Panc1 (cell line): ENCODE data around the gene KCNA10.

Source experiments
- CTCF ChIP-seq: fragments of 450-650 bp; IDR thresholded peaks from 2 replicates; pipeline ENCODE4 v1.5.1; 2017; ENCODE audit warnings: mild to moderate bottlenecking
- POLR2AphosphoS5 ChIP-seq: IDR thresholded peaks from 2 replicates; pipeline ENCODE4 v1.6.1; 2012; ENCODE audit warnings: mild to moderate bottlenecking, low read depth, low read length, moderate library complexity
- REST ChIP-seq, 2 experiments: IDR thresholded peaks; 2 replicates each; pipeline ENCODE4 v1.6.1; 2011 to 2012; ENCODE audit warnings: low read depth in 2 of 2, control low read depth in 1 of 2, low read length in 1 of 2, mild to moderate bottlenecking in 1 of 2, moderate library complexity in 1 of 2; ENCODE audit not compliant: insufficient read depth in 1 of 2
- SIN3A ChIP-seq: IDR thresholded peaks from 2 replicates; pipeline ENCODE4 v1.6.1; 2012; ENCODE audit warnings: low read depth, mild to moderate bottlenecking, low read length, moderate library complexity, borderline replicate concordance; ENCODE audit not compliant: insufficient read depth

GRCh38 chr1:110494036-110494435, 24.9 kb downstream of the KCNA10 start:
- TF ChIP-seq CTCF (no peak), POLR2AphosphoS5 (no peak), SIN3A (no peak), REST (IDR thresholded peaks at IDR 0.05; ENCODE audit: insufficient read depth in 1 of 2, low read depth in 2 of 2, low read length in 1 of 2) (no peak)
